Left ventricle myocardium inferior (tissue), 1 donor: ENCODE measurements around the gene OCSTAMP. TPM values are rescaled to one million over a fixed set of nuclear protein-coding genes. Genes with fewer than 3 reads are reported as not detected.

Source experiments
- DNase-seq: peaks from one replicate; pipeline ENCODE4 v3.0.0-alpha.2; 2020
- H3K27ac ChIP-seq: fragments of 200-600 bp; replicated peaks from 2 replicates; pipeline ENCODE4 v1.8.0; 2021
- H3K27me3 ChIP-seq: fragments of 200-600 bp; 2 replicates; pipeline ENCODE4 v1.8.0; 2021; ENCODE audit warnings: low read depth
- H3K36me3 ChIP-seq: fragments of 200-600 bp; 2 replicates; pipeline ENCODE4 v1.8.0; 2021
- H3K4me1 ChIP-seq: fragments of 200-600 bp; 2 replicates; pipeline ENCODE4 v1.8.0; 2021
- H3K4me3 ChIP-seq: fragments of 200-600 bp; 2 replicates; pipeline ENCODE4 v1.8.0; 2021; ENCODE audit warnings: mild to moderate bottlenecking, moderate library complexity
- H3K9me3 ChIP-seq: fragments of 200-600 bp; replicated peaks from 2 replicates; pipeline ENCODE4 v1.8.0; 2021
- intact Hi-C: fragments of 100-400 bp; cut with micrococcal nuclease; formaldehyde crosslinking; loops from one replicate; pipeline ENCODE4 v1.11.0; 2022
- total RNA-seq: library from RNA; stranded (reverse); fragmentation: NEBNext Ultra II Directional; extraction: Animal tissue kit (Norgen Biotek cat#: 25700); gene quantifications from one replicate; pipeline ENCODE4 v1.2.1, GENCODE V29; 2021
- TF ChIP-seq, protein P1 (sequence below): fragments of 200-600 bp; IDR thresholded peaks from 2 replicates; pipeline ENCODE4 v1.8.0; 2021; ENCODE audit warnings: antibody characterized with exemption, mild to moderate bottlenecking, borderline replicate concordance
- donor health status: DM: no; HTN: yes; CAD: no; lungs with severe emphysema.

OCSTAMP gene
- total RNA-seq, 1 donor from 2014 or later = not detected

DNA sequence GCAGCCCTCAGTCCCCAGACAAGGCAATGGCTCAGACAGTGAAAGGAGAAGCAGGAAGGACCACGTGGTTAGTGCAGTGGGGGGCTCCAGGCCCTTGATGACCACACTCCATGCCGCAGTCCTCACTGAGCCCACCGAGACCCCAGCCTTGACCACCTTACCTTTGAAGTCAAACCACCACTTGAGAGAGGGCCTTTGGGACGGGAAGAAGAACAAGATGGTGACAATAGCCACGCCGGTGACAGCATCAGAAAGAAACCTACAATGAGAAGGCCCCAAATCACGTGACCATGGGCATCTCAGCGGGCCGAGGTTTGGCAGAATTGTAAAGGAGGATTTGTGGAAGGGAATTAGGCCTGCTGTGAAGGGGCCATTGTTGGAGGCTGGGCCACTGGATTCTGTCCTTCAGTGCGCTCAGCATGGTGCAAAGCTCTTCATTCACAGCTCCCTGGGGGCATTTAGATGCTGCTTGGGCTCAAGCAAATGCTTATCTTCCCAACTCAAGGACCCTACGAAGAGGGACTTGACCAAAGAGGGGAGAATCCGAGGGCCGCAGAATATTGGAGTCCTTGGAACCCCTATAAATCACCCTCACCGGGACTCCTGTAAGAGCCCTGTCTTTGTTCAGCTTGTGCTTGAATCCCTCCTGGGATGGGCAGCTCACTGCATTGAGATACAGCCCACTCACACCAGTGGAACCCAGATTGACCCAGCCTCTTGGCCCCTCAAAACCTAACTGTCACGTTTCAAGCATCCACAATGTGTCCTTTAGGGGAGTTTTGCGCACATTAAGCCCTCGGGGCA lies 33.2 kb upstream of the OCSTAMP start:
- Histone ChIP-seq H3K9me3 (no peaks in the 10 kb centered on the region), H3K36me3 (no peaks in the 10 kb centered on the region), H3K27ac (no peak overlapping the region), H3K4me3 (no peak overlapping the region), H3K4me1 (no peaks in the 10 kb centered on the region), H3K27me3 (peaks cover 20% of the 10 kb centered on the region)
- TF ChIP-seq, protein P1, sequence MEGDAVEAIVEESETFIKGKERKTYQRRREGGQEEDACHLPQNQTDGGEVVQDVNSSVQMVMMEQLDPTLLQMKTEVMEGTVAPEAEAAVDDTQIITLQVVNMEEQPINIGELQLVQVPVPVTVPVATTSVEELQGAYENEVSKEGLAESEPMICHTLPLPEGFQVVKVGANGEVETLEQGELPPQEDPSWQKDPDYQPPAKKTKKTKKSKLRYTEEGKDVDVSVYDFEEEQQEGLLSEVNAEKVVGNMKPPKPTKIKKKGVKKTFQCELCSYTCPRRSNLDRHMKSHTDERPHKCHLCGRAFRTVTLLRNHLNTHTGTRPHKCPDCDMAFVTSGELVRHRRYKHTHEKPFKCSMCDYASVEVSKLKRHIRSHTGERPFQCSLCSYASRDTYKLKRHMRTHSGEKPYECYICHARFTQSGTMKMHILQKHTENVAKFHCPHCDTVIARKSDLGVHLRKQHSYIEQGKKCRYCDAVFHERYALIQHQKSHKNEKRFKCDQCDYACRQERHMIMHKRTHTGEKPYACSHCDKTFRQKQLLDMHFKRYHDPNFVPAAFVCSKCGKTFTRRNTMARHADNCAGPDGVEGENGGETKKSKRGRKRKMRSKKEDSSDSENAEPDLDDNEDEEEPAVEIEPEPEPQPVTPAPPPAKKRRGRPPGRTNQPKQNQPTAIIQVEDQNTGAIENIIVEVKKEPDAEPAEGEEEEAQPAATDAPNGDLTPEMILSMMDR = no peak
- no peak for DNase-seq
- intact Hi-C loops = no loop called here

- no peak overlapping the region for H3K4me3 ChIP-seq
- H3K9me3 ChIP-seq = no peaks in the 10 kb centered on the region
- H3K27ac ChIP-seq = no peak overlapping the region
- no peaks in the 10 kb centered on the region for H3K36me3 ChIP-seq
- intact Hi-C loops = no loop called here
- TF ChIP-seq, protein P1 = no peak
- H3K4me1 ChIP-seq = no peaks in the 10 kb centered on the region
- peaks cover 20% of the 10 kb centered on the region for H3K27me3 ChIP-seq
- DNase-seq = no peak
Measured at GRCh38 chr20:46582648-46583047, 32.2 kb upstream of the OCSTAMP start.

- no peaks in the 10 kb centered on the region for H3K9me3 ChIP-seq
- H3K27me3 ChIP-seq = peaks cover 20% of the 10 kb centered on the region
- no peaks in the 10 kb centered on the region for H3K4me1 ChIP-seq
- TF ChIP-seq, protein P1 = no peak
- no peak overlapping the region for H3K4me3 ChIP-seq
- H3K36me3 ChIP-seq = no peaks in the 10 kb centered on the region
- DNase-seq = no peak
- intact Hi-C loops = no loop called here
- no peak overlapping the region for H3K27ac ChIP-seq
Measured at GRCh38 chr20:46581391-46581790, 30.9 kb upstream of the OCSTAMP start.

DNA sequence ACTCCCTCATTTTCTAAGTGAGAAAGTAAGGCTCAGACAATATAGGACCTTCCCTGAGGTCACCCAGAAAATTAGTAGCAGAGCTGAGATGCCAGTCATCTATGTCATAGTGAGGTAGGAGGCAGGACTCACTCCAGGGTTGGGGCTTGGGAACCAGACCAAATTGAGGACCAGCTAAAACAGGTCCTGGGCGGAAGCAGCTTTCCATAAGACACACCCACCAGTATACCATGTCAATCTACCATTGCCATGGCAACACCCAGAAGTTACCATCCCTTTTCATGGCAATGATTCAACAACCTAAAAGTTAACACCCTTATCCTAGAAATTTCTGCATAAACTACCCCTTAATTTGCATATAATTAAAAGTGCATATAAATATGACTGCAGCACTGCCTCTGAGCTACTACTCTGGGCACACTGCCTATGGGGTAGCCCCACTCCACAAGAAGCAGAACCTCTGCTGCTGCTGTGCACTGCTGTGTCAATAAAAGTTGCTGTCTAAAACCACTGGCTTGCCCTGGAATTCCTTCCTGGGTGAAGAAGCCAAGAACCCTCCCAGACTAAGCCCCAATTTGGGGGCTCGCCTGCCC lies 30.3 kb upstream of the OCSTAMP start:
- intact Hi-C loops = no loop called here
- Histone ChIP-seq H3K27me3 (peaks cover 20% of the 10 kb centered on the region), H3K27ac (no peak overlapping the region), H3K4me1 (no peaks in the 10 kb centered on the region), H3K4me3 (no peak overlapping the region), H3K36me3 (no peaks in the 10 kb centered on the region), H3K9me3 (no peaks in the 10 kb centered on the region)
- TF ChIP-seq, protein P1 = no peak
- no peak for DNase-seq

- H3K4me1 ChIP-seq = no peaks in the 10 kb centered on the region
- TF ChIP-seq, protein P1 = no peak
- H3K27ac ChIP-seq = no peak overlapping the region
- intact Hi-C loops = no loop called here
- no peaks in the 10 kb centered on the region for H3K9me3 ChIP-seq
- H3K27me3 ChIP-seq = peaks cover 17% of the 10 kb centered on the region
- H3K4me3 ChIP-seq = no peak overlapping the region
- DNase-seq = no peak
- no peaks in the 10 kb centered on the region for H3K36me3 ChIP-seq
Measured at GRCh38 chr20:46578745-46579144, 28.3 kb upstream of the OCSTAMP start.
